Panc1 (cell line): ENCODE data around the gene PRDM1. TPM values are rescaled to one million over a fixed set of nuclear protein-coding genes. Genes with fewer than 3 reads are reported as not detected.

Experiments used
- ATAC-seq: fragments of 200-7000 bp; cut with Tn5 transposase; 2 replicates; pipeline ENCODE4 v1.9.1; 2020; ENCODE audit warnings: mild to moderate bottlenecking, moderate library complexity
- BruUV-seq: library from RNA; stranded (reverse); fragments of 400-500 nt; replicated peaks from 2 replicates; lab custom pipeline; 2021; lab: Mats Ljungman, UMichigan
- CTCF ChIA-PET: fragments of 300-600 bp; sonication (Branson Sonifier 250); formaldehyde crosslinking; loops from one replicate; lab custom pipeline; 2022; ENCODE audit warnings: antibody characterized with exemption; lab: Charles Lee
- POLR2A ChIA-PET: fragments of 300-600 bp; sonication (Branson Sonifier 250); formaldehyde crosslinking; loops from one replicate; lab custom pipeline; 2022; ENCODE audit warnings: antibody characterized with exemption; lab: Charles Lee
- DNase-seq: peaks from one replicate; pipeline ENCODE4 v3.0.0-alpha.2; 2010; ENCODE audit warnings: low read depth, low spot score
- H3K27ac ChIP-seq: 2 replicates; pipeline ENCODE4 v1.5.1; 2011; ENCODE audit warnings: mild to moderate bottlenecking, low read length, inconsistent platforms
- H3K27me3 ChIP-seq: fragments of 200-500 bp; sonication (Bioruptor generic); 2 replicates; pipeline ENCODE4 v1.6.0; 2014; ENCODE audit warnings: low read length, inconsistent platforms; ENCODE audit not compliant: control insufficient read depth, insufficient read depth
- H3K36me3 ChIP-seq: fragments of 200-500 bp; sonication (Bioruptor generic); 2 replicates; pipeline ENCODE4 v1.5.1; 2014; ENCODE audit warnings: inconsistent platforms, mild to moderate bottlenecking, low read length, moderate library complexity; ENCODE audit not compliant: control insufficient read depth, insufficient read depth
- H3K4me1 ChIP-seq: 2 replicates; pipeline ENCODE4 v1.5.1; 2011; ENCODE audit warnings: inconsistent platforms, mild to moderate bottlenecking, low read length, moderate library complexity; ENCODE audit not compliant: control insufficient read depth, insufficient read depth
- H3K4me3 ChIP-seq, 2 experiments: 2 replicates each; pipeline ENCODE4 v1.5.1; 2011 to 2012; ENCODE audit warnings: low read depth in 2 of 2, low read length in 2 of 2, mild to moderate bottlenecking in 2 of 2, inconsistent platforms in 1 of 2, moderate library complexity in 1 of 2
- H3K9me3 ChIP-seq: fragments of 200-500 bp; sonication (Bioruptor generic); 2 replicates; pipeline ENCODE4 v1.5.1; 2014; ENCODE audit warnings: low read depth, mild to moderate bottlenecking, inconsistent platforms, low read length, moderate library complexity; ENCODE audit not compliant: control insufficient read depth, insufficient read depth
- CTCF ChIP-seq: fragments of 450-650 bp; IDR thresholded peaks from 2 replicates; pipeline ENCODE4 v1.5.1; 2017; ENCODE audit warnings: mild to moderate bottlenecking
- POLR2AphosphoS5 ChIP-seq: IDR thresholded peaks from 2 replicates; pipeline ENCODE4 v1.6.1; 2012; ENCODE audit warnings: mild to moderate bottlenecking, low read depth, low read length, moderate library complexity
- REST ChIP-seq, 2 experiments: IDR thresholded peaks; 2 replicates each; pipeline ENCODE4 v1.6.1; 2011 to 2012; ENCODE audit warnings: low read depth in 2 of 2, control low read depth in 1 of 2, low read length in 1 of 2, mild to moderate bottlenecking in 1 of 2, moderate library complexity in 1 of 2; ENCODE audit not compliant: insufficient read depth in 1 of 2
- SIN3A ChIP-seq: IDR thresholded peaks from 2 replicates; pipeline ENCODE4 v1.6.1; 2012; ENCODE audit warnings: low read depth, mild to moderate bottlenecking, low read length, moderate library complexity, borderline replicate concordance; ENCODE audit not compliant: insufficient read depth
- TCF7L2 ChIP-seq: IDR thresholded peaks from 2 replicates; pipeline ENCODE4 v1.6.1; 2011; ENCODE audit warnings: mild to moderate bottlenecking, low read depth, low read length, inconsistent platforms
- in situ Hi-C: cut with HindIII; loops from 2 replicates; pipeline ENCODE4 v1.10.0; 2016; ENCODE audit warnings: low sequenced_read_pairs, low pct_unique_long_range_greater_than_20kb
- intact Hi-C: fragments of 100-400 bp; cut with micrococcal nuclease; formaldehyde crosslinking; loops from one replicate; pipeline ENCODE4 v1.10.0; 2022; ENCODE audit not compliant: unreplicated experiment
- total RNA-seq: library from RNA; stranded (reverse); gene quantifications from one replicate; pipeline ENCODE4 v1.2.1, GENCODE V29; 2021; ENCODE audit not compliant: unreplicated experiment

PRDM1 gene
- total RNA-seq, 1 experiment from 2014 or later = 2.6 TPM

- TF ChIP-seq TCF7L2 = no peak
- TF ChIP-seq POLR2AphosphoS5 = no peak
- TF ChIP-seq SIN3A = no peak
- TF ChIP-seq CTCF = no peak
- no peak for TF ChIP-seq REST (IDR thresholded peaks at IDR 0.05; ENCODE audit: insufficient read depth in 1 of 2, low read depth in 2 of 2, low read length in 1 of 2)
- Histone ChIP-seq H3K27me3 (no peaks in the 10 kb centered on the region), H3K27ac (no peak overlapping the region), H3K4me1 (no peaks in the 10 kb centered on the region), H3K9me3 (no peaks in the 10 kb centered on the region), H3K36me3 (no peaks in the 10 kb centered on the region), H3K4me3 (no peak overlapping the region)
- intact Hi-C loops (no loop called here), in situ Hi-C loops (no loop called here)
- ChIA-PET POLR2A (interaction anchor here (0.7 kb wide), 1 partner anchor 84 kb away, joined by 3 read pairs; no protein-coding TSS in a partner anchor), CTCF (no interaction called here)
- BruUV-seq = no TSS peak
- DNase-seq (no peak), ATAC-seq (no peak)
Measured at GRCh38 chr6:106113256-106113959, 27.3 kb downstream of the PRDM1 start.

GRCh38 chr6:106114492-106114891 lies 28.4 kb downstream of the PRDM1 start:
- TF ChIP-seq POLR2AphosphoS5 = no peak
- no peak for TF ChIP-seq REST (IDR thresholded peaks at IDR 0.05; ENCODE audit: insufficient read depth in 1 of 2, low read depth in 2 of 2, low read length in 1 of 2)
- no peak for TF ChIP-seq TCF7L2
- TF ChIP-seq CTCF = no peak
- ATAC-seq (no peak), DNase-seq (no peak)
- H3K4me3 ChIP-seq = no peak overlapping the region
- intact Hi-C loops (no loop called here), in situ Hi-C loops (no loop called here)
- BruUV-seq = no TSS peak
- ChIA-PET POLR2A (no interaction called here), CTCF (no interaction called here)
- no peak overlapping the region for H3K27ac ChIP-seq
- no peaks in the 10 kb centered on the region for H3K4me1 ChIP-seq
- H3K9me3 ChIP-seq = no peaks in the 10 kb centered on the region
- H3K27me3 ChIP-seq = no peaks in the 10 kb centered on the region
- no peaks in the 10 kb centered on the region for H3K36me3 ChIP-seq
